ENCODE data around the gene DEFB131B.
"Not testable (repeated sequence)": the region's sequence is repeated elsewhere in the genome, so short reads cannot be mapped to it uniquely, and the experiment has no call there.

Gene DEFB131B

DNA sequence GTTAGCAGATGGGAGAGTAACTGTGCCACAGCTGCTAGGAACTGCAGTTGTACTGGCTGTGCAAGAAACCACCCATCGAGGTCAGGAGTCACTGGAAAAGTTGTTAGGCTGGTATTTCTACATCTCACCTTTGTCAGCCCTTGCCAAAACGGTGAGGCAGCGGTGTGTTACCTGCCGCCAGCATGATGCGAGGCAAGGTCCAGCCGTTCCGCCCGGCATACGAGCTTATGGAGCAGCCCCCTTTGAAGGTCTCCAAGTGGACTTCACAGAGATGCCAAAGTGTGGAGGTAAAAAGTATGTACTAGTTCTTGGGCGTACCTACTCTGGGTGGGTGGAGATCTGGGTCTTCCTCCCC, 33.7 kb downstream of the DEFB131B start:
- DNase-seq = not testable (repeated sequence)

DNA sequence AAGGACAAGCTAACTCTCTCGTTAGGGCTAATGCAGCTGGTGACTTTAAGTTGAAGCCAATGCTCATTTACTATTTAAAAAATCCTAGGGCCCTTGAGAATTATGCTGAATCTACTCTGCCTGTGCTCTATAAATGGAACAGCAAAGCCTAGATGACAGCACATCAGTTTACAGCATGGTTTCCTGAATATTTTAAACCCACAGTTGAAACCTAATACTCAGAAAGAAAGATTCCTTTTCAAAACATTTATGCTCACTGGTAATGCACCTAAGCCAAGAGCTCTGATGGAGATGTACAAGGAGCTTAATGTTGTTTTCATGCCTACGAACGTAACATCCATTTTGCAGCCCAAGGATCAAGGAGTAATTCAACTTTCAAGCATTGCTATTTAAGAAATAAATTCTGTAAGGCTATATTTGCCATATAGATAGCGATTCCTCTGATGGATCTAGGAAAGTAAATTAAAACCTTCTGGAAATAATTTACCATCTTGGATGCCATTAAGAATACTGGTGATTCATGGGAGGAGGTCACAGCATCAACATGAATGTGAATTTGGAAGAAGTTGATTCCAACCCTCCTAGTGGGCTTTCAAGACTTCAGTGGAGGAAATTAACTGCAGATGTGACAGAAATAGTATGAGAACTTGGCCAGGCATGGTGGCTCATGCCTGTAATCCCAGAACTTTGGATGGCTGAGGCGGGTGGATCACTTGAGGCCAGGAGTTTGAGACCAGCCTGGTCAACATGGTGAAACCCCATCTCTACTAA, 35.7 kb downstream of the DEFB131B start:
- no peak for DNase-seq

DNA sequence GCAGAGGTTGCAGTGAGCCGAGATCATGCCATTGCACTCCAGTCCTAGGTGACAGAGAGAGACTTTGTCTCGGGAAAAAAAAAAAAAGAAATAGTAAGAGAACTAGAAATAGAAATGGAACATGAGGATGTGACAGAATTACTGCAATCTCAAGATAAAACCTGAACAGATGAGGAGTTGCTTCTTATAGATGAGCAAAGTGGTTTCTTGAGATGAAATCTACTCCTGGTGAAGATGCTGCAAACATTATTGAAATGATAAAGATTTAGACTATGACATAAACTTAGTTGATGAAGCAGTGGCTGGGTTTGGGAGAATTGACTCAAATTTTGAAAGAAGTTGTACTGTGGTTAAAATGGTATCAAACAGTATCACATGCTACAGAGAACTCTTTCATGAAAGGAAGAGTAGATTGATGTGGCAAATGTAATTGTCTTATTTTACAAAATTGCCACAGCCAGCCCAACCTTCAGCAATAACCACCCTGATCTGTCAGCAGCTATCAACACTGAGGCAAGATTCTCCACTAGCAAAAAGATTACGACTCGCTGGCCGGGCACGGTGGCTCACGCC, 36.5 kb downstream of the DEFB131B start:
- no peak for DNase-seq

DNA sequence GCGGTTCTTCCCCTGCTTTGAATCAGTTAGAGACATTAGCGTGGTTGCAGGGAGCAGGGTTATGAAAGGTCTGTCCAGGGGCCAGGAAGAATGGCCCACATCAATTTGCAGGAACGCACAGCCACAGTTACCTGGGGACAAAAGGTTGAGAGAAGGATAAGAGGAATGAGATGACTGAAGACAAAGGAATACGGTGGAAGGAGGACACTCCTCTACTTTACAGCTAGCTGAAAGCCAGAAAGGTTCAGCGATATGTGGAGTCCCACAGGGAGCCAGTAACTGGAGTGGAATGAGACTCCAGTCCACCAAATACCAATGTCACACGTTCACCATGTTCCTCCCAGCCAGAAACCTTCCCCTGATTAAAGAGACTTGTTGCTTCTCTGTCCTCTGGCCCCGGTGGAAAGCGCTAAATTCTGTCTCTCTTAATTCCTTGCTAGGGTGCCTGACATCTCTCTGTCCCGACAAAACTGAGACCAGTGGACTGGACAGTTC, 39.4 kb downstream of the DEFB131B start:
- no peak for DNase-seq

DNA sequence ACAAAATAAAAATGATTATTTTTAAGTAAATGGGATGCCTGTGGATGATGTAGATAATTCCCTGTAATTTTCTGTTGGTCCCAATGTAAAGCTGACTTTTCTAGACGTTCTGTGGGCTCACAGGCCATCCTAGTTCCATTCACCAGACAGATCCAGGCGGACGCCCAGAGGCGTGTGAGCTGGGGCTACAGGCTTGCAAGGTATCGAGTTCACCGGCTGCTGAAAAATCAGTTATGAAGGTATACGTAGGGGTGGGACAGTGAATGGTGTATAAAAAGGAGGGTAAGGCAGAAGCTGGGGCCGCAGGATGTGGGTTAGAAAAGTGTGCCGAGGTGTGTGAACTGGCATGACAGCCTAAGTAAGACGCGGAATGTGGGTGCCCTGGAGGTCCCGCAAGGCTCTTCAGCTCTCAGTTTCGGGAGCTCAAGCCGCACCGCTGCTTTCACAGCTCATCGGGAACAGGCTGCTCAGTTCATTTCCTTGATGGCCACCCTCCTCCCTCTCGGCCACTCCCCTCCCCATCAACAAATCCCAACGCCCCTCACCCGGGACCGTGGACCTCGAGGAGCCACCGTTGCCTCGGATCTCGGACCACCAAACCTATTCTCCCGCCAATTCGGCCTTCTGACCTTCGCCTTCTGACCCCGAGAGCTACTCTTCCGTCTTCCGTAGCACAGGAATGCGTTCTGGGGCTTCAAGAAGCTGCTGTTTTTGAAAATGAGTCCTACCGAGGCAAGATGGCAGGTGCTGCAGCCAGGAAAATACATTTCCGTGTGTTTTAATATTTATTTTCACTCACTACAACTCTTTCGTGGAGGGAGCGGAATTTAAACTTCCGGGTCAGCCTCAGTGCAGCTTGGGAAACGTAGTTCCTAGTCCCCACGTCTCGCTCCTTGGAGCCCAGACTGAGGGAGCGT, 49.8 kb downstream of the DEFB131B start, which contains the start of gene XNDC1N:
Gene XNDC1N, minus strand, starts transcription at position 775 of the 917 bp plus-strand sequence. CDS start 5,241 bp downstream, outside the sequence.
- DNase-seq = peak; percentile 94

DNA sequence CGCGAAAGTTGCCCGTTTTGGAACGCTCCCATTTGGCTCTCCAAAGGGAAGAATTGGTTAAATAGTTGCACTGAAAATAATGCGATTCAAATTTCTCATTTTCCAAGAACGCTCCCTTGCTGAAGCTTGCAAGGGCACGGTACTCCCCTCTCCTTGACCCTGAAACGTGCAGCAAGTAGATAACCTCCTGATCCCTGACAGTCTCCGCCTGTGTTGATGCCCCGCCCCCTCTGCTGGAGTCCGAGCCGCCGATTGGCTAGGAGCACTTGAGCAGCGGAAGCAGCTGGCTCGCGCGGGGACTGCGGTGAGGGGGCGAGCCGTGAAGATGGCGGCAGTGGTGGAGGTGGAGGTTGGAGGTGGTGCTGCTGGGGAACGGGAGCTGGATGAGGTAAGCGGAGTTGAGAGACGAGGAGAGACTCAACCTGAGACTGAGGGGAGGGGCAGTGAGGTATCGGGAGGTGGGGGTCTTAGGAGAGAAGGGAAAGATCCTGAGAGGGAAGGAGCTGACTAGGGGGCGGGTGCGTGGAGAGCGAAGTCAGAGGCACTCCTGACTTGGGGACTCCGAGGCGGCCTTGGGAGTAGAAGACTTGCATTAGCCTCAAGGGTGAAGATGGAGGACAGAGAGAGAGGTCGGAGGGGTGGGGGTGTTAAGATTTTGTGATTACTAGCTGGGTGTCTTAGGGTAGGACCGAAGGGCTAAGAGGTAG, 50.6 kb downstream of the DEFB131B start, which contains the start of gene RNF121:
Gene RNF121, plus strand, starts transcription at position 310 of the 707 bp plus-strand sequence. Its CDS starts 16 bp downstream, at position 326.
- peak; percentile 97 for DNase-seq

DNA sequence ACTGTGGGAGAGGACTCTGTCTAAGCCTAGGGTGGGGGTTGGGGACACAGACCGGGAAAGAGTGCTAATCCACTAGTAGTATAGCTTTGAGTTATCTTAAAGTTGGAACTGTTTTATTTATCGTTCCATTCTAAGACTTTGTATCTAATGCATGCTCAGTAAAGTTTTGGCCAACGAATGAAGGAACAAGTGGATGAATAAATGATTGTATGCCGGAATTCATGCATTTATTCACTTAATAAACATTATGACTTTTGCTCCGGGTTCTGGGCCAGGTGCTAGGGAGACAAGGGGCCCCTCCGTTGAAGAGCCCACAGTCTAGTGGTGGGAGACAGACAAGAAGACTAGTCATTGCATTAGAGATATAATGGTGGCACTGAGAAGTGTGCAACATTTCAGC, 51.2 kb downstream of the DEFB131B start:
- DNase-seq = no peak

DNA sequence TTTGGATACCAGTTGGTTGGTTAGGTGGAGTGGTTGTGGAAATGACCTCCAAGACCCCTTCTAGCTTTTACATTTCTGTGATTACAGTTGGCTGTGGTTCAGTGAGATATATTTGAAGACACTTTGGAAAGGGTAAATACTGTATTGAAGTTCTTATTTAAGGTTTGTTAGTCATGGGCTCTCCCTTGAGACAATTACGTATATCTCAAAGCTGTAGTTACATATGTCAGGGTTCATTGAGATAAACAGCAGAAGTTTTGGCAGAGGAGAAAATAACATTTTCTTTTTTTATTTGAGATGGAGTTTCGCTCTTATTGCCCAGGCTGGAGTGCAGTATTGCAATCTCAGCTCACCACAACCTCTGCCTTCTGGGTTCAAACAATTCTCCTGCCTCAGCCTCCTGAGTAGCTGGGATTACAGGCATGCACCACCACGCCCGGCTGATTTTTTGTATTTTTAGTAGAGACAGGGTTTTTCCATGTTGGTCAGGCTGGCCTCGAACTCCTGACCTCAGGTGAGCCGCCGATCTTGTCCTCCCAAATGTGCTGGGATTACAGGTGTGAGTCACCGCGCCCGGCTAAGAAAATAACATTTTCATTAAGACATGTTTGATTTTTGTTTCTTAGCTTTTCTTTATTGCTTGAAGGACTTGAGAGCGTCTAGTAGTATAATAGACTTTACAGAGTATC, 52.4 kb downstream of the DEFB131B start:
- DNase-seq = no peak

DNA sequence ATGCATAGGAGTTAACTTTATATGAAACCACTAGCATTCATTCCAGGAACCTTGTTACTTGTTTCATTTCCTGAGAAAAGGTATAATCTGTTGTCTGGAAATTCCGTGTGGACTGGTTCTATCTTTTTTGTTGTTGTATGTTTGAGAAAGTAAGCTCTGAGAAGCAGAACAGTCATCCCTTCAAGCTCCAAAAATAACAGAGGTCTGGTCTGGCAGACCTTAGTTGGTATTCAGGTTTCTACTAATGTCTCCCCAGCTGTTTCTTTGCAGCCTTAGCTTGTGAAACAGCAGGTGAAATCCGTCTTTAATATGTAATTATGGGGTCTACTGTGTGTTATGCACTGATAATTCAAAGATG, 53.0 kb downstream of the DEFB131B start:
- DNase-seq = no peak

DNA sequence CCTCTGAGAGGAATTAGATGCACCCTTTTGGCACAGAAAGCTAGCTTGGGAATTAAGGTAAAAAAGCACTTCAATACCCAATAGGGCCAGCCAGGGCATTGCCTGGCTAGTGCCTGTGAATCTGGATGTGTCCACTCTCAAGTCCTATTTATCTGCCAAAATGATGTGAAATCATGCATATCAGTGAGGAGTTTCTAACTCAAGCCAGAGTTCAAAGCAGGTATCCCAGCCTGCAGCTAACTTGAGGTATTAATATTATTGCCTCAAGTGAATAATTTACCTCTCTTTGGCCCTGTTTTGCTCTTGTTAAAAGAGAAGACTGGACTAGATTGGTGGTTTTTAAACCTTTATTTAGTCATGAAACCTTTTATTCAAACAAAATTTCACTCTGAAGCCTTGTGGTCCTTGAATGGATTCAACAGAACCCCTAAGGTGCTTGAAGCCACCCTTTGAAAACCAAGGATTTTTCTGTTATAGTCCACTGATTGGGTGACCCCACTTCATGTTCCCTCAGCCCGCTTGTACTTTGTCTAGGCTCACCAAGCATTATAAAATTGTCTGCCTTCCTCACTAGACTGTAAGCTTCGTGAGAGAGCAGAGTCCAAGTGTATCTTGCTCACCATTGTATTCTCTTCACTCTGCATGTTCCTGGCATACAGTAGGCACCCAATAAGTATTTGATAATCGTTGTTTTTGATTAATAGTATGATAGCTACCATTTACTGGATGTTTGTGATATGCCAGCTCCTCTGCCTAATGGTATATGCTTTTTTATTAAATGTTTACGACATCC, 55.1 kb downstream of the DEFB131B start:
- no peak for DNase-seq

Measured in hematopoietic multipotent progenitor cell treated with erythropoietin and hydrocortisone succinate and interleukin-3 and kit ligand, for 8 days (in vitro differentiated cells).